ENCODE data around the gene VAV3. TPM values are rescaled to one million over a fixed set of nuclear protein-coding genes. Genes with fewer than 3 reads are reported as not detected.
A peak's percentile ranks its signal among the peaks of the same experiment; 100 is the strongest.

The VAV3 gene
- polyA plus RNA-seq, 1 of the 3 experiments (the other 2 are of a cell fraction): not detected

DNA sequence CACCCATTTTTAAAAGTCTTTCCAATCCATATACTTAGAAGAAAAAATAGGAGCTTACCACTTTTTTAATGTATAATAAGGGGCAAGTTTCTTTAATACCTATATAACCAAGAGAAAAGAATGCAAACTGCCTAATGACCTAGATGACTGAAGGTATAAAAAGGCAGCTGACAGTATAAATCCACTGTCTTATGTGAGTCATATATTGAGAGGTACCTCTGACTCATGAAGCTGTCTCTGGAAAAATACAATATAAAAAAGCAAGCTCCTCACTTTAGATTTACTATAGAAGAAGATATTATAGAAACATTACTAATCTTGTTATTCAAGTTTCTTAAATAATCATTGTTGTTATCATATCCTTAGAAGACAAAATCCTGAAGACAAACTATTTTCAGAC is 144.2 kb downstream of the VAV3 start:
- ChIA-PET CTCF (no interaction called here), POLR2A (no interaction called here)
- Histone ChIP-seq H3F3A (replicated peaks; ENCODE audit: insufficient read depth) (no peaks in the 10 kb centered on the region), H3K9me3 (no peaks in the 10 kb centered on the region), H3K9ac (no peak overlapping the region), H3K27me3 (ENCODE audit: insufficient read depth) (no peaks in the 10 kb centered on the region), H3K9me2 (no peaks in the 10 kb centered on the region; the same call in 1 of the 2 replicates), H3K36me3 (replicated peaks in 1 of 2; ENCODE audit: control insufficient read depth in 1 of 2, insufficient read depth in 2 of 2, low read length in 1 of 2) (no peaks in the 10 kb centered on the region), H4K20me1 (ENCODE audit: insufficient read depth) (no peaks in the 10 kb centered on the region), H3K79me2 (ENCODE audit: insufficient read depth) (no peaks in the 10 kb centered on the region), H3K27ac (ENCODE audit: low read depth in 2 of 2, low read length in 1 of 2) (no peak overlapping the region), H3K4me2 (no peak overlapping the region), H3K4me1 (ENCODE audit: control insufficient read depth in 1 of 2, insufficient read depth in 2 of 2, low read depth in 1 of 2, low read length in 1 of 2) (no peaks in the 10 kb centered on the region; a peak in 1 of 4 replicates), H3K4me3 (ENCODE audit: low read depth in 2 of 2, low read length in 1 of 2) (no peak overlapping the region), H2AFZ (ENCODE audit: low read depth) (no peak overlapping the region)
- peak; percentile 15; the same call in 1 of the 2 replicates for TF ChIP-seq FOSL2 (IDR thresholded peaks at IDR 0.05; ENCODE audit: borderline replicate concordance, low read depth)
- no peak for TF ChIP-seq YY1 (IDR thresholded peaks at IDR 0.05; ENCODE audit: low read depth)
- no peak for DNase-seq

DNA sequence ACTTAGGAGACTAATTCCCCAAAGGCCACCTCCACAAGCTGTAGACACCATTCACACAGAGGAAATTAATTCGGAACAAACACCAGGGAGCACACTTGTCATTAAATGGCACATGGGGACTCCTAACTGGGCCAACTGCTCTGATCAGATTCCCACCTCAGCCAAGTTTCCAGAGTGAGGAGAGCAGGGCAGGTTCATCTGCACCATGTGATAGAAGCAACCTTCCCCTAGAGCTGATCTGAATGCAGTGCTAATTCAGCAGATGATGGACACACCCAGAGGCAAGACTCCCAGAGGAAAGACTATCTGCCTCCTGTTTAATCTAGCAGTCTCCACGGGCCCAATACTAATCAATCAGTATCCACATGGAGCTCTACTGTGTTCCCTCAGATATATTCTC is 147.0 kb downstream of the VAV3 start:
- no peaks in the 10 kb centered on the region for H4K20me1 ChIP-seq (ENCODE audit: insufficient read depth)
- H3K27me3 ChIP-seq (ENCODE audit: insufficient read depth): no peaks in the 10 kb centered on the region
- no peak overlapping the region for H3K4me3 ChIP-seq (ENCODE audit: low read depth in 2 of 2, low read length in 1 of 2)
- H3K9ac ChIP-seq: no peak overlapping the region
- no peaks in the 10 kb centered on the region for H3K36me3 ChIP-seq (replicated peaks in 1 of 2; ENCODE audit: control insufficient read depth in 1 of 2, insufficient read depth in 2 of 2, low read length in 1 of 2)
- no peak overlapping the region for H3K4me2 ChIP-seq
- no peaks in the 10 kb centered on the region for H3F3A ChIP-seq (replicated peaks; ENCODE audit: insufficient read depth)
- peaks cover 0 to 3% of the 10 kb centered on the region in 2 experiments; a peak in 1 of 4 replicates for H3K4me1 ChIP-seq (ENCODE audit: control insufficient read depth in 1 of 2, insufficient read depth in 2 of 2, low read depth in 1 of 2, low read length in 1 of 2)
- no peak for DNase-seq
- no peaks in the 10 kb centered on the region for H3K79me2 ChIP-seq (ENCODE audit: insufficient read depth)
- no peaks in the 10 kb centered on the region; the same call in 1 of the 2 replicates for H3K9me2 ChIP-seq
- TF ChIP-seq YY1 (IDR thresholded peaks at IDR 0.05; ENCODE audit: low read depth) (no peak), CHD2 (IDR thresholded peaks at IDR 0.05; ENCODE audit: low read length, partially characterized antibody) (no peak), RCOR1 (IDR thresholded peaks at IDR 0.05; ENCODE audit: low read length) (no peak), TEAD4 (IDR thresholded peaks at IDR 0.05; ENCODE audit: borderline replicate concordance, insufficient read depth) (no peak), GABPA (IDR thresholded peaks at IDR 0.05; ENCODE audit: low read depth) (no peak), TCF12 (IDR thresholded peaks at IDR 0.05) (no peak), FOXJ3 (CRISPR knock-in tag; IDR thresholded peaks at IDR 0.05) (no peak)
- TF ChIP-seq, protein P1, sequence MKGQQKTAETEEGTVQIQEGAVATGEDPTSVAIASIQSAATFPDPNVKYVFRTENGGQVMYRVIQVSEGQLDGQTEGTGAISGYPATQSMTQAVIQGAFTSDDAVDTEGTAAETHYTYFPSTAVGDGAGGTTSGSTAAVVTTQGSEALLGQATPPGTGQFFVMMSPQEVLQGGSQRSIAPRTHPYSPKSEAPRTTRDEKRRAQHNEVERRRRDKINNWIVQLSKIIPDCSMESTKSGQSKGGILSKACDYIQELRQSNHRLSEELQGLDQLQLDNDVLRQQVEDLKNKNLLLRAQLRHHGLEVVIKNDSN (IDR thresholded peaks at IDR 0.05; ENCODE audit: borderline replicate concordance, low read depth): no peak
- TF ChIP-seq, protein P2, sequence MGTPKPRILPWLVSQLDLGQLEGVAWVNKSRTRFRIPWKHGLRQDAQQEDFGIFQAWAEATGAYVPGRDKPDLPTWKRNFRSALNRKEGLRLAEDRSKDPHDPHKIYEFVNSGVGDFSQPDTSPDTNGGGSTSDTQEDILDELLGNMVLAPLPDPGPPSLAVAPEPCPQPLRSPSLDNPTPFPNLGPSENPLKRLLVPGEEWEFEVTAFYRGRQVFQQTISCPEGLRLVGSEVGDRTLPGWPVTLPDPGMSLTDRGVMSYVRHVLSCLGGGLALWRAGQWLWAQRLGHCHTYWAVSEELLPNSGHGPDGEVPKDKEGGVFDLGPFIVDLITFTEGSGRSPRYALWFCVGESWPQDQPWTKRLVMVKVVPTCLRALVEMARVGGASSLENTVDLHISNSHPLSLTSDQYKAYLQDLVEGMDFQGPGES (IDR thresholded peaks at IDR 0.05; ENCODE audit: low read depth, low read length): no peak
- TF ChIP-seq, protein P3, sequence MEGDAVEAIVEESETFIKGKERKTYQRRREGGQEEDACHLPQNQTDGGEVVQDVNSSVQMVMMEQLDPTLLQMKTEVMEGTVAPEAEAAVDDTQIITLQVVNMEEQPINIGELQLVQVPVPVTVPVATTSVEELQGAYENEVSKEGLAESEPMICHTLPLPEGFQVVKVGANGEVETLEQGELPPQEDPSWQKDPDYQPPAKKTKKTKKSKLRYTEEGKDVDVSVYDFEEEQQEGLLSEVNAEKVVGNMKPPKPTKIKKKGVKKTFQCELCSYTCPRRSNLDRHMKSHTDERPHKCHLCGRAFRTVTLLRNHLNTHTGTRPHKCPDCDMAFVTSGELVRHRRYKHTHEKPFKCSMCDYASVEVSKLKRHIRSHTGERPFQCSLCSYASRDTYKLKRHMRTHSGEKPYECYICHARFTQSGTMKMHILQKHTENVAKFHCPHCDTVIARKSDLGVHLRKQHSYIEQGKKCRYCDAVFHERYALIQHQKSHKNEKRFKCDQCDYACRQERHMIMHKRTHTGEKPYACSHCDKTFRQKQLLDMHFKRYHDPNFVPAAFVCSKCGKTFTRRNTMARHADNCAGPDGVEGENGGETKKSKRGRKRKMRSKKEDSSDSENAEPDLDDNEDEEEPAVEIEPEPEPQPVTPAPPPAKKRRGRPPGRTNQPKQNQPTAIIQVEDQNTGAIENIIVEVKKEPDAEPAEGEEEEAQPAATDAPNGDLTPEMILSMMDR (IDR thresholded peaks at IDR 0.05): no peak
- TF ChIP-seq, protein P4, sequence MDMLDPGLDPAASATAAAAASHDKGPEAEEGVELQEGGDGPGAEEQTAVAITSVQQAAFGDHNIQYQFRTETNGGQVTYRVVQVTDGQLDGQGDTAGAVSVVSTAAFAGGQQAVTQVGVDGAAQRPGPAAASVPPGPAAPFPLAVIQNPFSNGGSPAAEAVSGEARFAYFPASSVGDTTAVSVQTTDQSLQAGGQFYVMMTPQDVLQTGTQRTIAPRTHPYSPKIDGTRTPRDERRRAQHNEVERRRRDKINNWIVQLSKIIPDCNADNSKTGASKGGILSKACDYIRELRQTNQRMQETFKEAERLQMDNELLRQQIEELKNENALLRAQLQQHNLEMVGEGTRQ (IDR thresholded peaks at IDR 0.05; ENCODE audit: borderline replicate concordance, low read depth, low read length): no peak
- no peak overlapping the region for H3K27ac ChIP-seq (ENCODE audit: low read depth in 2 of 2, low read length in 1 of 2)
- H2AFZ ChIP-seq (ENCODE audit: low read depth): no peak overlapping the region
- no peaks in the 10 kb centered on the region for H3K9me3 ChIP-seq
- ChIA-PET POLR2A (no interaction called here), CTCF (interaction anchor here (1.0 to 1.7 kb wide), 3 partner anchors 11 to 308 kb away, joined by 3 to 5 read pairs (median 3); no protein-coding TSS in a partner anchor)
- 30% methylated on average over 2 of the region's 2 CpGs for WGBS (ENCODE audit: low lambda C conversion rate)
